ENCODE results near the gene EGFR. TPM values are rescaled to one million over a fixed set of nuclear protein-coding genes. Genes with fewer than 3 reads are reported as not detected.

EGFR gene
- total and polyA plus RNA-seq, 2 donors (not counting 3 experiments of a cell fraction or from before 2014, with no cell fraction given): 1.5 to 4.1 TPM

DNA sequence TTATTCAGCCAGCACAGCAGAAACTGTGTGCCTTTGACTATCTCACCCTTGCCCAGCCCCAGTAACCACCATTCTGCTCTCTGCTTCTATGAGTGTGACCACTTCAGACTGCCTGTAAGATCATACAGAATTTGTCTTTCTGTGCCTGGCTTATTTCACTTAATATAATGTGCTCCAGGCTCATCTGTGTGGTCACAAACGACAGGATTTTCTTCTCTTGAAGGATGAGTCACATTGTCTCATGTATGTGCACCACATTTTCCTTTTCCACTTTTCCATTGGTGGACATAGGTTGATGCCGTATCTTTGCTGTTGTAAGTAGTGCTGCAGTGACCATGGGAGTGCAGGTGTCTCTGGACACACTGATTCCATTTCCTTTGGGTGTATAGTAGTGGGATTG is 223.8 kb downstream of the EGFR start:
- no peak overlapping the region for H3K4me3 ChIP-seq (replicated peaks in 1 of 3; ENCODE audit: insufficient read depth in 1 of 3, low read depth in 1 of 3, low read length in 3 of 3)
- no peak for TF ChIP-seq JUN (IDR thresholded peaks at IDR 0.05; ENCODE audit: borderline replicate concordance, insufficient read depth, insufficient read length, low read depth)
- TF ChIP-seq MYC (IDR thresholded peaks at IDR 0.05; ENCODE audit: low read depth, low read length): no peak
- TF ChIP-seq, protein P1, sequence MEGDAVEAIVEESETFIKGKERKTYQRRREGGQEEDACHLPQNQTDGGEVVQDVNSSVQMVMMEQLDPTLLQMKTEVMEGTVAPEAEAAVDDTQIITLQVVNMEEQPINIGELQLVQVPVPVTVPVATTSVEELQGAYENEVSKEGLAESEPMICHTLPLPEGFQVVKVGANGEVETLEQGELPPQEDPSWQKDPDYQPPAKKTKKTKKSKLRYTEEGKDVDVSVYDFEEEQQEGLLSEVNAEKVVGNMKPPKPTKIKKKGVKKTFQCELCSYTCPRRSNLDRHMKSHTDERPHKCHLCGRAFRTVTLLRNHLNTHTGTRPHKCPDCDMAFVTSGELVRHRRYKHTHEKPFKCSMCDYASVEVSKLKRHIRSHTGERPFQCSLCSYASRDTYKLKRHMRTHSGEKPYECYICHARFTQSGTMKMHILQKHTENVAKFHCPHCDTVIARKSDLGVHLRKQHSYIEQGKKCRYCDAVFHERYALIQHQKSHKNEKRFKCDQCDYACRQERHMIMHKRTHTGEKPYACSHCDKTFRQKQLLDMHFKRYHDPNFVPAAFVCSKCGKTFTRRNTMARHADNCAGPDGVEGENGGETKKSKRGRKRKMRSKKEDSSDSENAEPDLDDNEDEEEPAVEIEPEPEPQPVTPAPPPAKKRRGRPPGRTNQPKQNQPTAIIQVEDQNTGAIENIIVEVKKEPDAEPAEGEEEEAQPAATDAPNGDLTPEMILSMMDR (IDR thresholded peaks at IDR 0.05; ENCODE audit: extremely low read depth in 1 of 2, insufficient read depth in 1 of 2, low read depth in 1 of 2, low read length in 2 of 2): no peak
- no peak for TF ChIP-seq POLR2A (IDR thresholded peaks at IDR 0.05; ENCODE audit: low read depth, low read length)
- TF ChIP-seq EZH2 (IDR thresholded peaks at IDR 0.05; ENCODE audit: borderline replicate concordance, low read depth, low read length, severe bottlenecking): no peak
- TF ChIP-seq, protein P2, sequence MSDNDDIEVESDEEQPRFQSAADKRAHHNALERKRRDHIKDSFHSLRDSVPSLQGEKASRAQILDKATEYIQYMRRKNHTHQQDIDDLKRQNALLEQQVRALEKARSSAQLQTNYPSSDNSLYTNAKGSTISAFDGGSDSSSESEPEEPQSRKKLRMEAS (IDR thresholded peaks at IDR 0.05; ENCODE audit: insufficient read depth, insufficient read length): no peak
- TF ChIP-seq FOS (IDR thresholded peaks at IDR 0.05; ENCODE audit: borderline replicate concordance, insufficient read depth, low read length): no peak
- no peak for TF ChIP-seq GATA2 (IDR thresholded peaks at IDR 0.05; ENCODE audit: insufficient read depth, insufficient read length, low read depth, low read length)
- TF ChIP-seq POLR2AphosphoS5 (IDR thresholded peaks at IDR 0.05; ENCODE audit: insufficient read depth, low read depth, low read length): no peak
- no peaks in the 10 kb centered on the region for H3K79me2 ChIP-seq (ENCODE audit: control insufficient read depth, insufficient read depth, low read length)
- no peak overlapping the region for H3K4me2 ChIP-seq (ENCODE audit: insufficient read depth, low read length)
- FAIRE-seq: no peak
- no peak for DNase-seq (ENCODE audit: low read depth, low spot score)
- ChIA-PET POLR2A (no interaction called here), CTCF (no interaction called here)
- no peak overlapping the region for H3K9ac ChIP-seq (replicated peaks; ENCODE audit: extremely low read depth, insufficient read depth, low read length)
- intact Hi-C loops (cut with micrococcal nuclease): no loop called here
- no peak overlapping the region for H3K27ac ChIP-seq (ENCODE audit: insufficient read depth, low read depth, low read length)
- H4K20me1 ChIP-seq (replicated peaks; ENCODE audit: control insufficient read depth, extremely low read depth, insufficient read depth, low read length): no peaks in the 10 kb centered on the region
- no peaks in the 10 kb centered on the region for H3K9me3 ChIP-seq (replicated peaks; ENCODE audit: control insufficient read depth, insufficient read depth, low read length)
- H3K27me3 ChIP-seq (ENCODE audit: control insufficient read depth in 2 of 2, insufficient read depth in 2 of 2, low read length in 2 of 2): peaks cover 11 to 14% of the 10 kb centered on the region in 2 experiments
- H2AFZ ChIP-seq (ENCODE audit: low read depth, low read length): no peak overlapping the region
- H3K9me1 ChIP-seq (replicated peaks; ENCODE audit: control insufficient read depth, extremely low read depth, insufficient read depth, low read length): no peaks in the 10 kb centered on the region
- dilution Hi-C loops (cut with MboI; ENCODE audit: extremely low pct_ligation_motif_present, low sequenced_read_pairs): no loop called here
- no peaks in the 10 kb centered on the region for H3K4me1 ChIP-seq (ENCODE audit: control insufficient read depth, extremely low read depth, insufficient read depth, low read length)
- no peaks in the 10 kb centered on the region for H3K36me3 ChIP-seq (ENCODE audit: control insufficient read depth in 2 of 2, extremely low read depth in 1 of 2, insufficient read depth in 2 of 2, low read length in 2 of 2)
- no TSS peak for BruUV-seq (replicated peaks)

Measured in endothelial cell of umbilical vein (primary cell).